ENCODE measurements around the gene HORMAD1.
"Not testable (repeated sequence)": the region's sequence is repeated elsewhere in the genome, so short reads cannot be mapped to it uniquely, and the experiment has no call there.

HORMAD1 gene

GRCh38 chr1:150720703-150721102 is at the start of gene HORMAD1:
TSS of gene HORMAD1 (minus strand) at chr1:150720895. CDS start at chr1:150719505, 1,390 bp downstream.
- no peak for DNase-seq

- DNase-seq: not testable (repeated sequence)
These were observed 47.0 kb upstream of the HORMAD1 start for GRCh38 chr1:150767704-150768103.

GRCh38 chr1:150765977-150766301 is 45.2 kb upstream of the HORMAD1 start:
- not testable (repeated sequence) for DNase-seq

GRCh38 chr1:150765296-150765976 is 44.7 kb upstream of the HORMAD1 start, which contains the start of gene CTSS:
TSS of gene CTSS (minus strand) at chr1:150765778. CDS start at chr1:150764763, 1,015 bp downstream.
- peak; percentile 14 for DNase-seq

- DNase-seq: peak; percentile 87
These were observed 44.0 kb upstream of the HORMAD1 start for GRCh38 chr1:150764617-150765101.

GRCh38 chr1:150763018-150763417 is 42.3 kb upstream of the HORMAD1 start:
- DNase-seq: no peak

GRCh38 chr1:150762552-150762951 is 41.9 kb upstream of the HORMAD1 start:
- no peak for DNase-seq

GRCh38 chr1:150761801-150762200 is 41.1 kb upstream of the HORMAD1 start:
- no peak for DNase-seq

GRCh38 chr1:150760013-150760412 is 39.3 kb upstream of the HORMAD1 start:
- DNase-seq: no peak

- no peak for DNase-seq
These were observed 32.7 kb upstream of the HORMAD1 start for GRCh38 chr1:150753416-150753815.

- DNase-seq: no peak
These were observed 30.7 kb upstream of the HORMAD1 start for GRCh38 chr1:150751443-150751842.

GRCh38 chr1:150749720-150750311 is 29.1 kb upstream of the HORMAD1 start:
- DNase-seq: no peak

- DNase-seq: no peak
These were observed 28.4 kb upstream of the HORMAD1 start for GRCh38 chr1:150748878-150749719.

- no peak for DNase-seq
These were observed 9.5 kb upstream of the HORMAD1 start for GRCh38 chr1:150730130-150730721.

- DNase-seq: no peak
These were observed 3.6 kb upstream of the HORMAD1 start for GRCh38 chr1:150724336-150724735.

- no peak for DNase-seq
These were observed 597 bp downstream of the HORMAD1 start for GRCh38 chr1:150720098-150720497.

- no peak for DNase-seq
These were observed 2.3 kb downstream of the HORMAD1 start for GRCh38 chr1:150718225-150718891.

GRCh38 chr1:150709031-150709430 is 11.7 kb downstream of the HORMAD1 start:
- not testable (repeated sequence) for DNase-seq

GRCh38 chr1:150708595-150708994 is 12.1 kb downstream of the HORMAD1 start:
- no peak for DNase-seq

GRCh38 chr1:150706091-150706490 is 14.6 kb downstream of the HORMAD1 start:
- DNase-seq: no peak

GRCh38 chr1:150703427-150703826 is 17.3 kb downstream of the HORMAD1 start:
- no peak for DNase-seq
